DND-41 (cell line): ENCODE measurements around the gene POFUT2.
A peak's percentile ranks its signal among the peaks of the same experiment; 100 is the strongest.

Experiments used
- ATAC-seq: fragments of 200-7000 bp; cut with Tn5 transposase; 3 replicates; pipeline ENCODE4 v1.9.1; 2021; ENCODE audit warnings: low read depth; ENCODE audit not compliant: insufficient read depth
- DNase-seq: peaks from one replicate; pipeline ENCODE4 v3.0.0-alpha.2; 2020
- H2AFZ ChIP-seq: 2 replicates; pipeline ENCODE4 v1.6.0; 2012; ENCODE audit warnings: low read depth, low read length
- H3K27ac ChIP-seq: 2 replicates; pipeline ENCODE4 v1.5.1; 2012; ENCODE audit warnings: low read length, inconsistent platforms
- H3K27me3 ChIP-seq: fragments of 200-600 bp; sonication (generic); 2 replicates; pipeline ENCODE4 v1.6.0; 2012; ENCODE audit warnings: low read length, mild to moderate bottlenecking, inconsistent platforms; ENCODE audit not compliant: insufficient read depth, poor library complexity
- H3K36me3 ChIP-seq: 2 replicates; pipeline ENCODE4 v1.5.1; 2012; ENCODE audit warnings: low read length, inconsistent platforms; ENCODE audit not compliant: insufficient read depth
- H3K4me1 ChIP-seq: 2 replicates; pipeline ENCODE4 v1.5.1; 2012; ENCODE audit warnings: mild to moderate bottlenecking, low read length; ENCODE audit not compliant: insufficient read depth
- H3K4me2 ChIP-seq: 2 replicates; pipeline ENCODE4 v1.6.0; 2012; ENCODE audit warnings: mild to moderate bottlenecking, moderate library complexity, low read length, inconsistent platforms; ENCODE audit not compliant: insufficient read depth
- H3K4me3 ChIP-seq, 2 experiments: fragments of 200-600 bp in 1 of 2; shearing (Covaris generic) in 1 of 2; 2 replicates each; pipeline ENCODE4 v1.5.1; 2012 to 2016; ENCODE audit warnings: inconsistent platforms in 2 of 2, low read length in 2 of 2, mild to moderate bottlenecking in 2 of 2, low read depth in 1 of 2, moderate library complexity in 1 of 2
- H3K79me2 ChIP-seq: 2 replicates; pipeline ENCODE4 v1.6.0; 2012; ENCODE audit warnings: low read length, inconsistent platforms; ENCODE audit not compliant: insufficient read depth
- H3K9ac ChIP-seq: 2 replicates; pipeline ENCODE4 v1.6.0; 2012; ENCODE audit warnings: low read depth, mild to moderate bottlenecking, inconsistent platforms, low read length, moderate library complexity
- H3K9me3 ChIP-seq: 2 replicates; pipeline ENCODE4 v1.5.1; 2012; ENCODE audit warnings: low read length, moderate library complexity, mild to moderate bottlenecking, inconsistent platforms; ENCODE audit not compliant: insufficient read depth, severe bottlenecking
- H4K20me1 ChIP-seq: 2 replicates; pipeline ENCODE4 v1.6.0; 2012; ENCODE audit warnings: low read length; ENCODE audit not compliant: insufficient read depth
- CTCF ChIP-seq: IDR thresholded peaks from 2 replicates; pipeline ENCODE4 v1.5.1; 2012; ENCODE audit warnings: borderline replicate concordance, low read length, moderate library complexity, mild to moderate bottlenecking; ENCODE audit not compliant: poor library complexity, severe bottlenecking; ENCODE audit errors: extremely low read depth
- EZH2 ChIP-seq: IDR thresholded peaks from 3 replicates; pipeline ENCODE4 v1.6.1; 2012; ENCODE audit warnings: borderline replicate concordance, low read depth, mild to moderate bottlenecking, moderate library complexity, low read length, inconsistent platforms; ENCODE audit not compliant: severe bottlenecking

The POFUT2 gene

GRCh38 chr21:45256912-45257672 is 30.6 kb downstream of the POFUT2 start:
- H3K36me3 ChIP-seq = no peaks in the 10 kb centered on the region
- no peak overlapping the region for H3K4me2 ChIP-seq
- no peak overlapping the region for H3K9ac ChIP-seq
- no peaks in the 10 kb centered on the region; the same call in none of the 2 replicates for H4K20me1 ChIP-seq
- no peaks in the 10 kb centered on the region for H3K79me2 ChIP-seq
- H3K4me3 ChIP-seq = no peak overlapping the region
- no peak overlapping the region for H3K27ac ChIP-seq
- H3K9me3 ChIP-seq = no peaks in the 10 kb centered on the region
- no peak overlapping the region for H2AFZ ChIP-seq
- no peaks in the 10 kb centered on the region for H3K4me1 ChIP-seq
- ATAC-seq (peak; percentile 75), DNase-seq (peak; percentile 36)
- no peaks in the 10 kb centered on the region for H3K27me3 ChIP-seq
- TF ChIP-seq EZH2 (no peak), CTCF (no peak)

GRCh38 chr21:45256021-45256911 is 31.4 kb downstream of the POFUT2 start:
- Histone ChIP-seq H3K4me1 (no peaks in the 10 kb centered on the region), H2AFZ (no peak overlapping the region), H3K9ac (no peak overlapping the region), H3K79me2 (no peaks in the 10 kb centered on the region), H3K36me3 (no peaks in the 10 kb centered on the region), H3K4me2 (no peak overlapping the region), H3K9me3 (no peaks in the 10 kb centered on the region), H3K27ac (no peak overlapping the region), H3K4me3 (no peak overlapping the region), H4K20me1 (no peaks in the 10 kb centered on the region; the same call in none of the 2 replicates), H3K27me3 (no peaks in the 10 kb centered on the region)
- TF ChIP-seq EZH2 (no peak), CTCF (no peak)
- peak; percentile 68 for ATAC-seq
- DNase-seq = peak; percentile 52

- no peaks in the 10 kb centered on the region for H3K36me3 ChIP-seq
- H3K9ac ChIP-seq = no peak overlapping the region
- no peaks in the 10 kb centered on the region for H3K9me3 ChIP-seq
- ATAC-seq (no peak), DNase-seq (peak; percentile 24)
- no peak overlapping the region for H2AFZ ChIP-seq
- no peaks in the 10 kb centered on the region; the same call in none of the 2 replicates for H4K20me1 ChIP-seq
- no peaks in the 10 kb centered on the region for H3K79me2 ChIP-seq
- TF ChIP-seq CTCF = no peak
- no peak for TF ChIP-seq EZH2
- H3K27me3 ChIP-seq = no peaks in the 10 kb centered on the region
- no peak overlapping the region for H3K4me3 ChIP-seq
- no peak overlapping the region for H3K27ac ChIP-seq
- no peak overlapping the region for H3K4me2 ChIP-seq
- H3K4me1 ChIP-seq = no peaks in the 10 kb centered on the region
These were observed 32.2 kb downstream of the POFUT2 start for GRCh38 chr21:45255381-45256020.
